Erythroblast (primary cell): ENCODE measurements around the gene GNG4.

Source experiments
- GATA1 ChIP-seq: IDR thresholded peaks from 2 replicates; pipeline ENCODE4 v1.6.1; 2011; ENCODE audit warnings: low read depth, mild to moderate bottlenecking, control low read depth, low read length, moderate library complexity
- POLR2A ChIP-seq: IDR thresholded peaks from 2 replicates; pipeline ENCODE4 v1.6.1; 2011; ENCODE audit warnings: mild to moderate bottlenecking, low read length

- no peak for TF ChIP-seq POLR2A
- no peak for TF ChIP-seq GATA1
These were observed 116.0 kb downstream of the GNG4 start for GRCh38 chr1:235533476-235534168.
